Measurements from ENCODE around the gene NGEF. TPM values are rescaled to one million over a fixed set of nuclear protein-coding genes. Genes with fewer than 3 reads are reported as not detected.

NGEF gene
- total RNA-seq, 1 donor from 2014 or later, result 1.2 TPM

DNA sequence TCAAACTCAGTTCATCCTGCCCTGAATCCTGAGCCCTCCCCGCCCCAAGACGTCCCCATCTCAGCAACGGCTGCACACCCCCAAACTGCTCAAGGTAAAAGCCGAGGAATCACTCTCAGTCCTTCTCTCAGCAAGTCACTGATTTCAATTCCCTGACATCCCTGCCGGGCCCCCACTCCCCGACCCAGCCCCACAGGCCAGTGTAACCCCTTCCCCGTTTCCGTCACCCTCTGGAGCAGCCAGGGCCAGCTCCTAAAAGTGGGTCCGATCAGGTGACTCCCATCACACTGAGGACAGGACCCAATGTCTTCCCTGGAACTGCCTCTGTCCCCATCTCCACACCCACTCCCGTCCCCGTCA is 122.5 kb downstream of the NGEF start:
- H3K36me3 Mint-ChIP-seq (ENCODE audit: low read depth), result no peaks in the 10 kb centered on the region
- H3K4me3 Mint-ChIP-seq, result no peak overlapping the region
- H3K4me1 Mint-ChIP-seq, result no peaks in the 10 kb centered on the region
- no peak overlapping the region for H3K27ac Mint-ChIP-seq
- intact Hi-C loops (cut with micrococcal nuclease), result no loop called here
- peaks cover 4% of the 10 kb centered on the region for H3K27me3 Mint-ChIP-seq
- DNase-seq, result no peak
- no peaks in the 10 kb centered on the region for H3K9me3 Mint-ChIP-seq

GRCh38 chr2:232889876-232890401 is 123.1 kb downstream of the NGEF start:
- intact Hi-C loops (cut with micrococcal nuclease), result no loop called here
- no peaks in the 10 kb centered on the region for H3K4me1 Mint-ChIP-seq
- no peak for DNase-seq
- no peak overlapping the region for H3K4me3 Mint-ChIP-seq
- peaks cover 4% of the 10 kb centered on the region for H3K27me3 Mint-ChIP-seq
- H3K27ac Mint-ChIP-seq, result no peak overlapping the region
- H3K9me3 Mint-ChIP-seq, result no peaks in the 10 kb centered on the region
- no peaks in the 10 kb centered on the region for H3K36me3 Mint-ChIP-seq (ENCODE audit: low read depth)

- no peak for DNase-seq
- intact Hi-C loops (cut with micrococcal nuclease), result no loop called here
- Mint-ChIP-seq H3K27ac (no peak overlapping the region), H3K4me1 (no peaks in the 10 kb centered on the region), H3K27me3 (peaks cover 4% of the 10 kb centered on the region), H3K36me3 (ENCODE audit: low read depth) (no peaks in the 10 kb centered on the region), H3K9me3 (no peaks in the 10 kb centered on the region), H3K4me3 (no peak overlapping the region)
These were observed 124.1 kb downstream of the NGEF start for GRCh38 chr2:232888839-232889529.

DNA sequence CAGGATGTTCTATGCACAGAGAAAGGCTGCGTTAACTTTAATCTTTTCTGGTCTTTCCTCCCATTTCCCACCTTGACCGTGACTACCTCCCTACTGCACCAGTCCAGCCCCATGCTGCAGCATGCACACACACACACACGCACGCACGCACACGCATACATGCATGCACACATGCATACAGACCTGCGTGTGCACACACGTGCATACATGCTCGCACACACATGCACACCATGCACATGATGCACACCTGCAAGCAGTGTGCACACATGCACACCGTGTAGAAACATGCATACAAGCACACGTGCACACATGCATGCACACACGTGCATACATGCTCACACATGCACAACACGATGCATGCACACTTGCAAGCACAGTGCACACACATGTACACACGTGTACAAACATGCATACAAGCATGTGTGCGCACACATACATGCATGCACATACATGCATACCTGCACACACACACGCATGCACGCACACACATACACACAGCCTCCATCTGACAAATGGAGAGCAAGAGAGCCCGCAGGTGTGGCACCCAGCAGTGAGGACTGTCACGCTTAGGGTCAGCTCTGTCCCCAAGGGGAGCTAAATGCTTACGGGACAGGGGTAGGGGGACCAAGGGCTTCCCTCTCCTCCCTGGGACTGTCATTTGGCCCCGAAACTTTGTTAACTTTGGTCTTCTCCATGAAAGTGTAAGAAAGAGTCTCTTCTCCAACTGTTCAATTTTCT is 124.8 kb downstream of the NGEF start:
- peaks cover 4% of the 10 kb centered on the region for H3K27me3 Mint-ChIP-seq
- no peaks in the 10 kb centered on the region for H3K4me1 Mint-ChIP-seq
- intact Hi-C loops (cut with micrococcal nuclease), result no loop called here
- no peaks in the 10 kb centered on the region for H3K36me3 Mint-ChIP-seq (ENCODE audit: low read depth)
- no peak overlapping the region for H3K27ac Mint-ChIP-seq
- no peaks in the 10 kb centered on the region for H3K9me3 Mint-ChIP-seq
- no peak overlapping the region for H3K4me3 Mint-ChIP-seq
- DNase-seq, result no peak

- Mint-ChIP-seq H3K27ac (no peak overlapping the region), H3K9me3 (no peaks in the 10 kb centered on the region), H3K4me1 (no peaks in the 10 kb centered on the region), H3K36me3 (ENCODE audit: low read depth) (no peaks in the 10 kb centered on the region), H3K4me3 (no peak overlapping the region), H3K27me3 (peaks cover 2% of the 10 kb centered on the region)
- no peak for DNase-seq
- intact Hi-C loops (cut with micrococcal nuclease), result no loop called here
These were observed 125.7 kb downstream of the NGEF start for GRCh38 chr2:232887171-232887850.

- intact Hi-C loops (cut with micrococcal nuclease), result no loop called here
- DNase-seq, result no peak
- no peaks in the 10 kb centered on the region for H3K4me1 Mint-ChIP-seq
- no peaks in the 10 kb centered on the region for H3K9me3 Mint-ChIP-seq
- no peaks in the 10 kb centered on the region for H3K36me3 Mint-ChIP-seq (ENCODE audit: low read depth)
- H3K27me3 Mint-ChIP-seq, result peaks cover 2% of the 10 kb centered on the region
- no peak overlapping the region for H3K27ac Mint-ChIP-seq
- H3K4me3 Mint-ChIP-seq, result no peak overlapping the region
These were observed 126.4 kb downstream of the NGEF start for GRCh38 chr2:232886632-232887031.

- H3K4me1 Mint-ChIP-seq, result no peaks in the 10 kb centered on the region
- no peak for DNase-seq
- intact Hi-C loops (cut with micrococcal nuclease), result no loop called here
- no peaks in the 10 kb centered on the region for H3K36me3 Mint-ChIP-seq (ENCODE audit: low read depth)
- no peak overlapping the region for H3K4me3 Mint-ChIP-seq
- H3K9me3 Mint-ChIP-seq, result no peaks in the 10 kb centered on the region
- peaks cover 2% of the 10 kb centered on the region for H3K27me3 Mint-ChIP-seq
- H3K27ac Mint-ChIP-seq, result no peak overlapping the region
These were observed 126.9 kb downstream of the NGEF start for GRCh38 chr2:232886176-232886575.

GRCh38 chr2:232885264-232885961 is 127.6 kb downstream of the NGEF start:
- DNase-seq, result no peak
- Mint-ChIP-seq H3K4me3 (no peak overlapping the region), H3K36me3 (ENCODE audit: low read depth) (no peaks in the 10 kb centered on the region), H3K4me1 (no peaks in the 10 kb centered on the region), H3K9me3 (no peaks in the 10 kb centered on the region), H3K27me3 (no peaks in the 10 kb centered on the region), H3K27ac (no peak overlapping the region)
- intact Hi-C loops (cut with micrococcal nuclease), result no loop called here

DNA sequence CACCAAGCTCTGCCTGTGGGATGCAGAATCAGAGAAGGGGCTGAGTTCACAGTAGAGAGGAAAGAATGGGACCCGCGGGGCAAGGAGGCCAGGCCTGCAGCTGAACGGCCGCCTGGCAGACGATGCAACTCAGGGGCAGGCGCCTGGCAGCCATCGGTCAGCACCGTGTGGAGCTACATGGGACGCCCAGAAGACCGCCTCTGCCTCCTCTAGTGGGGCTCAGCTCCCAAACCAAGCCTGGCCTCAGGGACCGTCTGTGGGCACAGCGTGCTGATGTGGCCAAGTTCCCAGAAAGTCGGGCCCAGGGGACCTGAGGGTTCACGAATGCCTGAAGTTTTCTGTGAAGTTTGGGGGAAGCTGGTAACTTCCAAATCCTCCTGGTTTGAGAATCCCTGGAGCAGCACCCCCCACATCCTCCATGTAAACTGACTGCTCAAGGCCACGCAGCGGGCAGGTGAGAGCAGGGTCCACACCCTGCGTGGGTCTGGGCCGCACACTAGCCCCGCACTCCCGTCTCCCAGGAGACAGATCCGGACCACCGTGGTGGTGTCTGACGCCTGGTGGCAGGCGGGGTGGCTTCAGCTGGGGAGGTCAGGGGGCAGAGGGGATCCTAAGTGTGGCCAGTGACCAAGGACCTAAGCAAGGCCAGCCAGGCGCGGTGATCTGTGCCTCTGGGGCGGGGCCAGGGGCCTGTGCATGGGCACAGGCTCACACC is 128.3 kb downstream of the NGEF start:
- intact Hi-C loops (cut with micrococcal nuclease), result no loop called here
- no peaks in the 10 kb centered on the region for H3K36me3 Mint-ChIP-seq (ENCODE audit: low read depth)
- H3K9me3 Mint-ChIP-seq, result no peaks in the 10 kb centered on the region
- DNase-seq, result no peak
- H3K27ac Mint-ChIP-seq, result no peak overlapping the region
- no peaks in the 10 kb centered on the region for H3K27me3 Mint-ChIP-seq
- no peak overlapping the region for H3K4me3 Mint-ChIP-seq
- no peaks in the 10 kb centered on the region for H3K4me1 Mint-ChIP-seq

DNA sequence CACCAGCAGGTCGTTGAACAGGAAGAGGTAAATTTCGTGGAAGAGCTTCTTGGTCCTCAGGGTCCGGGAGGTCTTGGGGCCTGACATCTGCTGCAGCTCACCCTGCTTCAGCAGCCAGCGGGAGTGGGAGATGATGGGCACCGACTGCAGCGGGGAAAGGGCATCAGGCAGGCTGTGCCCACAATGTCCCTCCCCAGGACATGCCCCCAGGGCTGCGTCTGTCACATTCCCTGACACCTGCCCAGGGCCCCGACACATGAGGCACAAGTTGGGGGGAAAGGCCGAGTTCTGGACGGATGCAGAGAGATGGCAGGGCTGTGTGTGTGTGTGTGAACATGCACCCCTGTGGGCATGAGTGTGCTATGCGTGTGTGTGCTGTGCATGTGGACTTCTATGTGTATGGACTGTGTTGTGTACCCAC is 129.0 kb downstream of the NGEF start:
- DNase-seq, result no peak
- no peaks in the 10 kb centered on the region for H3K27me3 Mint-ChIP-seq
- intact Hi-C loops (cut with micrococcal nuclease), result no loop called here
- no peaks in the 10 kb centered on the region for H3K4me1 Mint-ChIP-seq
- H3K36me3 Mint-ChIP-seq (ENCODE audit: low read depth), result no peaks in the 10 kb centered on the region
- H3K4me3 Mint-ChIP-seq, result no peak overlapping the region
- H3K9me3 Mint-ChIP-seq, result no peaks in the 10 kb centered on the region
- H3K27ac Mint-ChIP-seq, result no peak overlapping the region

- Mint-ChIP-seq H3K4me3 (no peak overlapping the region), H3K4me1 (no peaks in the 10 kb centered on the region), H3K36me3 (ENCODE audit: low read depth) (no peaks in the 10 kb centered on the region), H3K27me3 (no peaks in the 10 kb centered on the region), H3K9me3 (no peaks in the 10 kb centered on the region), H3K27ac (no peak overlapping the region)
- intact Hi-C loops (cut with micrococcal nuclease), result no loop called here
- no peak for DNase-seq
These were observed 129.8 kb downstream of the NGEF start for GRCh38 chr2:232883116-232883721.

DNA sequence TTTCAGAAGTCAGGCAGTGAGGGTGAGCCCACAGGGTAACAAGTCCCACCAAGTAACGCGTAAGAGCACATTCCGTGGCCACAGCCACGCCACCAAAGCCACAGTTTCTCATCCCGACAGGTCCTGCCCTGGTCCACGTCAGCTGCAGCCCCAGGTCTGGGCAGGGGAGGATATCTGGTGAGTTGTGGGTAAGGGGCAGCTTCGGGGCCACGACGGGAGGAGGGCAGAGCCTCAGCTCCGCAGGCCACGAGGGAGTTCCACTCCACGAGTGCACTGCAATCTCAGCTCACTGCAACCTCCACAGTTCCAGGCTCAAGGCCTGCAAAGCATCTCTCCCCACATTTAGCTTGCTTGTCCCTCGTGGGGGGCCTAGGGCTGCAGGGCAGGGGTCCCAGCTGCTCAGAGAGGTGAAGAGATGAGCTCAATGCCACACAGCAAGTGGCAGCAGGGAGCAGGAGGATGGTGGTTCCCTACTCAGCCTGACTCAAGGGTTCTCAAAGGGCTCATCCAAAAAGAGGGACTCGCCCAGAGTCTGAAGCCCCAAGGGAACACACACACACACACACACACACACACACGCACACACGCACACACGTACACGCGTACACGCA is 130.4 kb downstream of the NGEF start:
- Mint-ChIP-seq H3K4me3 (no peak overlapping the region), H3K9me3 (no peaks in the 10 kb centered on the region), H3K27me3 (peaks cover 3% of the 10 kb centered on the region), H3K4me1 (no peaks in the 10 kb centered on the region), H3K27ac (no peak overlapping the region), H3K36me3 (ENCODE audit: low read depth) (no peaks in the 10 kb centered on the region)
- DNase-seq, result no peak
- intact Hi-C loops (cut with micrococcal nuclease), result no loop called here

GRCh38 chr2:232882085-232882484 is 131.0 kb downstream of the NGEF start:
- no peaks in the 10 kb centered on the region for H3K4me1 Mint-ChIP-seq
- H3K4me3 Mint-ChIP-seq, result no peak overlapping the region
- no peaks in the 10 kb centered on the region for H3K9me3 Mint-ChIP-seq
- no peak overlapping the region for H3K27ac Mint-ChIP-seq
- intact Hi-C loops (cut with micrococcal nuclease), result no loop called here
- no peak for DNase-seq
- H3K27me3 Mint-ChIP-seq, result peaks cover 5% of the 10 kb centered on the region
- no peaks in the 10 kb centered on the region for H3K36me3 Mint-ChIP-seq (ENCODE audit: low read depth)
